Measurements from ENCODE around the gene SYCE3.

DNA sequence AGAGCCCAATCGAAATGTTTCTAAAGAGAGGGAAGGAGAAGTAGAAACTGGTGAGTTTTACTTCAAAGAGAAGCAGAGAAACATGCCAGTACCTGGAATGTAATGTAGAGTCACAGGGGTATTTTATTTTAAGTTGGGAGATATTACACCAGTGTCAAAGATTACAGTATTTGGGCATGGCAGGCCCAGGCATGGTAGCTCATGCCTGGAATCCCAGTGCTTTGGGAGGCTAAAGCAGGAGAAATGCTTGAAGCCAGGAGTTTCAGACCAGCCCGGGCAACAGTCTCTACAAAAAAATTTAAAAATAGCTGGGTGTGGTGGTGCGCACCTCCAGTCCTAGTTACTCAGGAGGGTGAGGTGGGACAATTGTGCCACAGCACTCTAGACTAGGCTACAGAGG, 2.7 kb downstream of the SYCE3 start:
- TF ChIP-seq SUZ12 (IDR thresholded peaks at IDR 0.05; ENCODE audit: extremely low read depth, insufficient read depth, insufficient read length) (no peak), ZNF274 (IDR thresholded peaks at IDR 0.05; ENCODE audit: low read depth, low read length) (no peak), YY1 (IDR thresholded peaks at IDR 0.05; ENCODE audit: insufficient read depth, insufficient read length) (no peak)

All from NT2/D1 (cell line).